Measurements from ENCODE around the gene PAPSS1.
"Not testable (repeated sequence)": the region's sequence is repeated elsewhere in the genome, so short reads cannot be mapped to it uniquely, and the experiment has no call there.

Gene PAPSS1

DNA sequence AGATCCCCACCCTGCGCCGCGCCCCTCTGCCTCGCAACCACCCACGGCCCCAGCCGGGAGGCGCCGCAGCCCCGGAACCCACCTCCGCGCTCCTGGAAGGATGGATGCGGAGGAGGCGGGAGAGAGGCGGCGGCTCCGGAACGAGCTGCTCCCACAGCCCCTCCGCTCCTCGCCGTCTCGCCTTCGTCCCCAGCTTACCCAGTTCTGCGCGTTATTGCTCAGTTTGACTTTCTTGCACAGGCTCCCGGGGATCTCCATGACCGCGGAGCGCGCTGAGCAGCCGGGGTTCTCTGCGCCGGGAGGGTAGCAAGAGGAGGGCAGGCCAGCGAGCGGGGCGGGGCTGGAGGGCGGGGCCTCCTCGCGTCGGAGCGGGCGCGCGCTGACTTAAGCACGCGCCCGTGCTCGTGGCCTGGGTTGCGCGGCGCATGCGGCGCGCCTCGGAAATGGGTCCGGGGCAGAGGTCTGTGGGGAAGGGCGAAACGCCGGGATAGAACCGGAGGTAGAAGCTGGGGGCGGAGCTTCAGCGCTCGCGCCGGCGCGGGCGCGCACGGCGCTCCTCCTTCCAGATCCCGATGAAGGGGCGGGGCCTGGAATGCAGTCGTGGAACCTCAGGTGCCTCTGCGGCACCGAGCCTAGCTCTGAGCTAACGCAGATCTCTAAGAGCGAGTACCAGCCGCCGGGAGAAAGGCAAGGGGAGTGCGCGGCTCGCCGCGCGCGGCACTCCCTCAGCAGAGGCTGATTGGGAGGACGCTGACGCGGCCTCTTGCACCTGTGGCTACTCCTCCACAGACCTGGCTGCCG is at the start of gene PAPSS1:
PAPSS1 (minus strand) TSS at position 313 of the 801 bp plus-strand sequence; CDS start at position 258, 55 bp downstream.
- DNase-seq (ENCODE audit: low read depth in 2 of 2): peak; percentile 91 to 95

DNA sequence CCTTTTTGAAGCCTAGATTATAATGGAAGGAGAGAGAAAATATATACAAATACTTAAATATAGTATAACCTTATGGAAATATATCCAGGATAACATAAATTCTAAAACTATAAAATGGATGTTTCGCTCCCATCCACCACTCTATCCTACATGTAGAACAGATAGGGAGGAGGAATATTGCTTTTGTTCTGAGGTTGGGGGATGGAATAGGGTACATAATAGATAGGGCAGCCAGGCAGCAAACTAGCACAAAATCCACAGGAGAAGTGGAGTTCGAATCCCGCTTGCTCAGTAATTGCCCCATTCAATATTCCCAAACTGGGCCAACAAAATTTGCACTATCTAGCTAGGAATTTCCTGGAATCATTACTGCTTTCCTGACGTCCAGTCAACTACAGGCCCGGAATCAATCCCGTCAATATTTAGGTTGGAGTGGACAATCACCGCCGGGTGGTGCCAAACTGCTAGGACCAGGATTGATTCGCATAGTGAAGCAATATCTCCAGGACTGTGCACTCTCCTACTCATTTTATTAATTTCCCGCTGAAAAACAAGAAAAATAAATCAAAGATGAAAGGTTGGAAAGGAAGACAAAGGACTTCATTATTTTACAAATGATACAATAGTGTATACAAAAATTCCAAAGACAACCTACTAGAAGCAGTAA is 40.4 kb upstream of the PAPSS1 start:
- no peak for DNase-seq (ENCODE audit: low read depth in 2 of 2)

DNA sequence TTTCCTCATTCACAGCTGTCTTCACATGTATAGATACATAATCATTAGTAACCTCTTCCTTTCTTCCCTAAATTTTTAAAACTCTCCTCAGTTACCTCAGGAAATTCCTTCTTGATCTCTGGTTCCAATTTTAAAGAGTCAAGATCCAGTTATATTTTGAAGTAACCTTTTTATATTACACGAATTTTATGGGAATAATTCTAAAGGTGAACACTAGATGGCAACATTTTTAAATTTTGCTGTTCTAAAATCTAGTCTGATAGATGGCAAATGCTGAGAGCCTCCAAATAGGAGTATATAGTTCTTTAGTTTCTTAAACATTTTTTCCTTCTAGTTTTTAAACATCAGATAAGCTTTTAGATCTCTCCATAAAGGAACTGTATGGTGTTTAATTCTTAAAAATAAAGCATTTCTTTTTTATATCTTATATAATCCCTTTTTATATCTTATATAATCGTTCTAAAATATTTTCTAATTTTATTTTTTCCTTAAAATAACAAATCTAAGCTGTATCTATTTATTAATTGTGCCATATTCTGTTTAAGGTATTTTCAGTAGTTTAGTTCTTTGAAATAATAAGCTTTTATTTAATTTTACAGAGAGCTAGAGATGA is 37.9 kb upstream of the PAPSS1 start:
- no peak for DNase-seq (ENCODE audit: low read depth in 2 of 2)

DNA sequence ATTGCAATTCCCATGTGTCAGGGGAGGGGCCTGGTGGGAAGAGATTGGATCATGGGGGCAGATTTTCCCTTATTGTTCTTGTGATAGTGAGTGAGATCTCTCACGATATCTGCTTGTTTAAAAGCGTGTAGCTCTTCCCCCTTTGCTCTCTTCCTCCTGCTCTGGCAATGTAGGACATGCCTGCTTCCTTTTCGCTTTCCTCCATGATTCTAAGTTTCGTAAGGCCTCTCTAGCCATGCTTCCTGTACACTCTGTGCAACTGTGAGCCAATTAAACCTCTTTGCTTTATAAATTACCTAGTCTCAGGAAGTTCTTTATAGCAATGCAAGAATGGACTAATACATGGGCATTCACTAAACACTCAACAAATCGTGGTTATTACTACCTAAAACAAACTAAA is 37.2 kb upstream of the PAPSS1 start:
- DNase-seq (ENCODE audit: low read depth in 2 of 2): no peak

DNA sequence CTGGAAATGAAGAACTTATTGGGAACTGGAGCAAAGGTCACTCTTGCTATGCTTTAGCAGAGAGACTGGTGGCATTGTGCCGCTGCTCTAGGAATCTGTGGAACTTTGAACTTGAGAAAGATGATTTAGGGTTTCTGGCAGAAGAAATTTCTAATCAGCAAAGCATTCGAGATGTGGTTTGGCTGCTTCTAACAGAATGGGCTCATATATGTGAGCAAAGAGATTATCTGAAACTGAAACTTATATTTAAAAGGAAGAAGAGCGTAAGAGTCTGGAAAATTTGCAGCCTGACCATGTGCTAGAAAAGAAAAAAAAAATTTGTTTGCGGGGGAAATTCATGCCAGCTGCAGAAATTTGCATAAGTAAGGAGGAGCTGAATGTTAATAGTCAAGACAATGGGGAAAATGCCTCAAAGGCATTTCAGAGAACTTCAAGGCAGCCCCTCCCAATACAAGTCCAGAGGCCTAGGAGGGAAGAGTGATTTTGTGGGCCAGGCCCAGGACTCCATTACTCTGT is 35.9 kb upstream of the PAPSS1 start:
- no peak for DNase-seq (ENCODE audit: low read depth in 2 of 2)

DNA sequence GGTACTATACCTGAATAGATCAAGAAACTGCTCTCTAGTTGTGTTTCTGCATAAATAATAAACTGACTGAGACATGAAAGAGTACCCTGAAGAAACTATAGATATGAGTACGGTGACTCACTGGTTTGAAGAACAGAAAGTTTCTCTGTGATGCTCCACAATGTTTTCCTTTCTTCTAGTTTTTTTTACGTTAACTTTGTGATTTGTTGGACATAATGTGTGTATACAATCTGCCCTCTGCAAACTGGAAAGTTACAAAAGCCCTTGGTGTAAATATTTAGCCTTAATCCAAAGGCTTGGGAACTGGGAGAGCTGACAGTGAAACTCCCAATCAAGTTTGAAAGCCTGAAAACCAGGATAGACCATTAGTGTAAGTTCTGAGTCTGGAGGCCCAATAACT is 31.6 kb upstream of the PAPSS1 start:
- DNase-seq (ENCODE audit: low read depth in 2 of 2): no peak

DNA sequence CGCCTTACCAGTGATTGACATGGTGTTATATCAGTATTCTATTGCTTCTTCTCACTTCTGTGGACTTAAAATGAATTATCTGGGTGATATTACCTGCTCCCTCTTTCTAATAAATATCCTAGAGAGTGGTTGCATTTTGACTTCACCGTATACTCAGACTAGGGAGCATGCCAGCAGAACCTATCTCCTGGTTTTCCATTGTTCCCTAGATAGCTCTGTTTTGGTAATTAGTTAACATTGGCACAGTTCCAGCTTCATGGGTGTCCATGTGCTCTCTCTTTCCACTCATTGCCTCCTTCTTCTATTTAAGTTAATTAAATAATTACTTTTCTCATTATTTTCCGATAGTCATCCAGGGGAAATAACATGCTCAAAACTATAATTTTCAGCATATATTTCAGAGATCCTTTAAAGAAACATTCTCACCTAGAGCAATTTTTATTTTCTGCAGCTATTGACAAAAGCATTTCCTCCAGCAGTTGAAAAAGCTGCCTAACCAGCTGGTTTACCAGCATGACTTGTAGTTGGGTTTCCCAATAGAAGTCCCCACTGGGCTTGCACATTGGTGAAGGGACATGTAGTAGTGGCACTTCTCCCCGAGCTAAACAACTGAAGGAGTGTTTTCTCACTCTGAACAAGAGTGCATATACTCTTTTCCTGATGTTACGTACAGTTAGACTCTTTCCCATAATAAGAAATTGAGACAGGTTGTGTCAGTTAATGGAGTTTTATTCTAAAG is 27.9 kb upstream of the PAPSS1 start:
- DNase-seq (ENCODE audit: low read depth in 2 of 2): no peak

DNA sequence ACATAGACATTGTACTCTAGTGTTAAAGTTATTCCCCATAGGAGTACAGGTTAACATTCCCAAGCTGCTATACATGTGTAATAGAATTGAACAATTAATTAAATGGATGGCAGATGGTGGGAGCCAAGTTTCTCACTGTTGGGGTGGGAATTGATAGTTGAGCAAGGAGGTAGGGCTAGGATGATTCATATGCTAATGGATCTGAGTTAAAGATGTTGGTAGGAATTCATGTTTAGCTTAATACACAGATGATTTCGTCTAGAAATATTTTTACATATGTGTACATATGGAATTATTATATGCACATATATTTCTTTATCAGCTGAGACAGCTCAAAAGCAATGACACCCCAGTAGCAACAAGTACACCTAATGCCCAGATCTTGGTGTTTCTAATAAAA is 26.1 kb upstream of the PAPSS1 start:
- no peak for DNase-seq (ENCODE audit: low read depth in 2 of 2)

DNA sequence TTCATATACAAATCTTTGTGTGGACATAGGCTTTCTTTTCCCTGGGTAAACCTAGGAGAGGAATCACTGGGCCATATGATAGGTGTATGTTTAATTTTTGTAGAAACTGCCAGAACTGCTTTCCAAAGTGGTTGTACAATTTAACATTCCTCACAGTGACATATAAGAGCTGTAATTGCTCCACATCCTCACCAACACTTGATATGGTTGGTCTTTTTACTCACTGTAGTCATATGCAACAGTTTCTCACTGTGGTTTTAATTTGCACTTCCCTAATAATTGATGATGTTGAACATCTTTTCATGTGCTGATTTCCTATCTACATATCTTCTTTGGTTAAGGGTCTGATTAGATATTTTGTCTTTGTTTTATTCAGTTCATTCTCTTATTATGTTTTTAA is 24.5 kb upstream of the PAPSS1 start:
- DNase-seq (ENCODE audit: low read depth in 2 of 2): no peak

DNA sequence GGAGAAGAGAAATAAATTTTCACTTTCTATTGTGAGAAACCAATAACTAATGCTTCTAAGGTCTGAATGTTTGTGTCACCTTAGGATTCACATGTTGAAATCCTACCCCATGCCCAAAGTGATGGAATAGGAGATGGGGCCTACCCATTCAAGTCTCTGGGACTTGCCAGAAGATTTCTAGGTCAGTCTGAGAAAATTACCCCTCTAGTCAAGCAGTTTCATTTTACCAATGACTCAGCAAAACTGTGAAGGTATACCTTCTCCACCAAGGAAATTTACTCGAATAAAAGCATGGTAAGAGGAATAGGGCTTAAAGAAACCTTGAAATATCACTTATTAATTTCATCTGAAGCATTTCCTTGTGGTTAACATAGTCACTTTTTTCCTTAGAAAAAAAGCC is 23.5 kb upstream of the PAPSS1 start:
- DNase-seq (ENCODE audit: low read depth in 2 of 2): no peak

DNA sequence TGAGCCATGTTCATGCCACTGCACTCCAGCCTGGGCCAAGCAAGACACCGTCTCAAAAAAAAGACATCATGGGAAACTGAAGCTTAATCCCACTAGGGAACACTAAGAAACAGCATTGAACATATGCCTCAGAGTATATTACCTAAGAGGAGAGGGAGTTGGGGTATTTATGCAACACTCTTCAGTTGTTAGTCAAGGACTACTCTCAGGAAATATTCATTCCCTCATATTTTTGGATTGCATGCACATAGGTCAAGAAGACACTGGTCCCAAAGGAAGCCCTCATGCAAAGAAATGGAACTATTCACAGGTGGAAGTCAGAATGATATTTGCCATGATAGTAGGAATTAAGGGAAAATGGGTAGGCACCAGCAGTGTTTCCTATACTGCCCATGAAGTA is 22.8 kb upstream of the PAPSS1 start:
- DNase-seq (ENCODE audit: low read depth in 2 of 2): no peak

DNA sequence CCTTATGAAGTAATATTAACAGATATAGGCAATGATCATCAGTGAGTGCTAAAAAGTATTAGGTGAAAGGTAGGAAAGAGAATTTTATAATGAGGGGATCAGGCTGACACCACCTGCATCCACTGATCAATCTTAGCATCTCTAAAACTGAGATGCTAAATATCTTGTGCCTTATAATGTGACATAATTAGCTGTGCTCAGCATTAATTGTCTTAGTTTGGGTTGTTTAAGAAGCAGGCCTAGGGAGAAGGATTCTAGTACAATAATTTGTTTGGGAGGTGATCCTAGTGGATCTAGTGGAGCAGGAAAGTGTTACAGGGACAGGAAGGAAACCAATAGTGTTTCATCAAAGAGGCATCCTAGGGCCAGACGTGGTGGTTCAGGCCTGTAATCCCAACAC is 22.2 kb upstream of the PAPSS1 start:
- DNase-seq (ENCODE audit: low read depth in 2 of 2): no peak

DNA sequence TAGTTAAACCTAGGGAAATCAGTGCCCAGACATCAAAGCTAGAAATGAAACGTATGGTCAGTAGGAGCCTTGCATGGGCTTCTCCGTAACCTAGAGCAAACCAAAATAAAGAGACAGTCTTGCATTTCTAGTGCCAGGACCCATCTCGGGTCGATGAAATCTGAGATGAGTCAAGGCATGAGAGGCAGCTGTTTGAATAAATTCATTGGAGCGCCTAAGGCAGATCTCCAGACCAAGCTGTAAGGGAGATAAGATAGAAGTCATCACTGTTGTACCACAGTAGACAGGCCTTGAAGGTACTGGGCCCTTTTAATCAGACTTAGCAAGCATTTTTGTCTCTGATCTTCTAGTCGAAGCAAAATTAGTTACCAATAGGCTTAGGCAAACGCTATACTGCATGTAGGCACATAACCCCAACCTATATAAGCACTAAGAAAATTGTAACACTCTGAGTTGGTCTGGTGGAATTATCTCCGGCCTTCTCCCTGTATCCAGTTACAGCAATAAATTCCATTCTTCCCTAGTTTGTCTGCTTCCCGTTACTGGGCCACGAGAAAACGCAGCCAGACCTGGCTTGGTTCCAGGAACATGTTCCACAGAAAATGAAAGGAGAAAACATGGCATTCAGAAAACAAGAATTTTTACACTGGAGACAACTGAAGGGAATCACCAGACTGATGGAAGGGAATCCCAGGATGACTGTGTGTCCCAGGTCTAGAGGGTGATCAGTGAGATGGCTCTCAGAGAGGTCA is 21.1 kb upstream of the PAPSS1 start:
- DNase-seq (ENCODE audit: low read depth in 2 of 2): no peak

DNA sequence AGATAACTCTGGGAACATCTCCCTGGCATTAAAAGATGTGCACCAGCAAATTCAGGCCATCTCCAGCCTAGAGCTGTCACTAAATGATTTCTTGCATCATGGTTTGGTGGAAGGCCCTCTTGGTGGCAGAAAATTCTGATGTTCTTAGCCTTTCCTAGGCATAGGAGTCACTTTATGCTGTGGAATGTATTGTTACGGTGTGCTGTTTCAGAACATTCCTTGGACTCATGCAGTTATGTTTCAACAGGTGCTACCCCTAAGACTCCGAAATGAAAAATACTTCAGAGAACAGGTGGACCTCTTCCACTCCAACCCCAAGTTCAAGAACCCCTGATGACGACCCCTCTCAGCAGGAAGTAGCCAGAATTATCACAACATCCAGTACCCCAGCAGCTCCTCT is 20.3 kb upstream of the PAPSS1 start:
- DNase-seq (ENCODE audit: low read depth in 2 of 2): no peak

DNA sequence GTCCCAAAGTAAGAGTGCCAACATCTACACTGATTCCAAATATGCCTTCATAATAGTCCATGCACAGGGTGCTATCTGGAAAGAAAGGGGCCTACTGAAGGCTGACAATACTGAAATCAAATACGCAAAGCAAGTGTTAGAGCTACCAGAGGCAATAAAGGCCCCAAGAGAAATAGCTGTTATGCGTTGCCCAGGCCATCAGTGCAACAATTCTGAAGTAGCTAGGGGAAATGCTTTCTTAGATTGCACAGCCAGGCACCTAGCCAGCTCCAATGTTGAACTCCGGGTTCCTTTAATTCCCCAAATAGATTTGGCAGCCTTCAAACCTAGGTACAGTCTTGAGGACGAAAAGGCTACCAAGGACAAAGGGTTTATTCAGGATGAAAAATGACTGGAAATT is 17.4 kb upstream of the PAPSS1 start:
- DNase-seq (ENCODE audit: low read depth in 2 of 2): no peak

DNA sequence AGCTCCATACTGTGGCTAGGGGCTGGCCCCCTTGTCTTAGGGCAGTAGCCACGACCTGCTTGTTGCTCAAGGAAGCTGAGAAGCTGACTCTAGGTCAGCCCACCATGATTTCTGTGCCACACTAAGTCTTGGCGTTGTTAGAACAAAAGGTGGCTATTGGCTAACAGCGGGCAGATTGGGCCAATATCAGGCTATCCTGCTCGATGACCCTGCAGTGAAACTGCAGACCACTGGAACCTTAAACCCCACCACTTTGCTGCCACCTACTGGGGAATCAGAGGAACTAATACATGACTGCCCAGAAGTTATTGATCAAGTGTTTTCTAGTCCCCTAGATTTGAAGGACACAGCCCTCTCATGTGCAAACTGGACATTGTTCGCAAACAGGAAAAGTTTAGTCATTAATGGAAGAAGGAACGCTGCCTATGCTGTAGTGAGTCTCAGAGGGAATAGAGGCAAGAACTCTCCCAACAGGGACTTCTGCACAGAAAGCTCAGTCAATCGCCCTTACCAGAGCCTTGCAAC is 17.0 kb upstream of the PAPSS1 start:
- DNase-seq (ENCODE audit: low read depth in 2 of 2): peak in 1 of 2 donors; percentile 18

DNA sequence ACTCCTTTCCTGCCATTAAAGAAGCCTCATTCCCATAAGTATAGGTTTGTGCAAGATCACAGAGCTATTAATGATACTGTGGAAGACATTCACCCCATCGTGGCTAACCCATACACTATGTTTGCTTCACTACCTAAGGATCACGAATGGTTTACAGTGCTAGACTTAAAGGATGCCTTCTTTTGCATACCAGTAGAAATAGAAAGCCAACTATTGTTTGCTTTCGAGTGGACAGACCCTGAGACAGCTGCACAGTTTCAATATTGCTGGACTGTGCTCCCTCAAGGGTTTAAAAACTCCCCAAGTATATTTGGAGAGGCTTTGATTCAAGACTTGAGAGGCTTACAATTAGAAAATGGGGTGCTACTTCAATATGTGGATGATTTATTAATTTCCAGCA is 16.0 kb upstream of the PAPSS1 start:
- no peak for DNase-seq (ENCODE audit: low read depth in 2 of 2)

DNA sequence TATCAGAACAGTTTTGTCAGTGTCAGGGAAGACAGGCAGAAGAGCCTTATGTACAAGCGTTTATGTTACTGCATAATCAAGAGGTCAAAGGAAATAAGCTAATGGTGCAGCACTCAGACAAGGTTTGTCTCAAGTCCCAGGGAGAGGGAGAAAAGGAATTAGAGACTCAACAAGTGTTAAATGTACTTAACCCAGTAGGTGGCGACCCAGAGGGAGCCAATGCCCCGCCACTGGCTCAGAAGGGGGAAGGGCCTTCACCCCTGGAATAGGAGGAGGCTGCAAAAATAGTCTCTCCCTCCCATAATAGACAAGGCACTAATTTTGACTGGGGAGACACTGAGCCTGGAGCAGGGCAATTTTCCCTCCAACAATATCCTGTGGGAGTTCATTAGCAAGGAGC is 14.1 kb upstream of the PAPSS1 start:
- no peak for DNase-seq (ENCODE audit: low read depth in 2 of 2)

DNA sequence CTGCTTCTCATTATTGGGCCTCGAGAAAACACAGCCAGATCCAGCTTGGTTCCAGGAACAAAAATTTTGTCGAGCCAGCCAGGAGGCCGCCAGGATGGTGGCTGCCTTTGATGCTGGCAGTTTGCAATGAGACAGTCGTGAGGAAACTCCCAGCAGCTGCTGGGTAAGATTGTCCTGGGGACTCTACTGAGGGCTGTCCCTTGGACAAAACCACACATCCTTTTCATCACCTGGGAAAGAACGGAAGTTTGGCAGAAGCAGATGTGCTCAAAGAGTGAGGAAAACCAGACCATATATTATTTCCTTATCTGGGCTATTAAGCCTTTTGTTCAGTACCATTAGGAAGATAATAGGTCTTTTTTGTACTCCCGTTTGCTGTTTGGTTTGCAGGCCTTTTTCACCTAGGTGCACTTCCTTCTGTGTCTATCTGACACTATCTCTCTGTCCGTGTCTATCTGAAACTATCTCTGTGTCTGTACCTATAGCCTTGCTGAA is 13.4 kb upstream of the PAPSS1 start:
- no peak for DNase-seq (ENCODE audit: low read depth in 2 of 2)

DNA sequence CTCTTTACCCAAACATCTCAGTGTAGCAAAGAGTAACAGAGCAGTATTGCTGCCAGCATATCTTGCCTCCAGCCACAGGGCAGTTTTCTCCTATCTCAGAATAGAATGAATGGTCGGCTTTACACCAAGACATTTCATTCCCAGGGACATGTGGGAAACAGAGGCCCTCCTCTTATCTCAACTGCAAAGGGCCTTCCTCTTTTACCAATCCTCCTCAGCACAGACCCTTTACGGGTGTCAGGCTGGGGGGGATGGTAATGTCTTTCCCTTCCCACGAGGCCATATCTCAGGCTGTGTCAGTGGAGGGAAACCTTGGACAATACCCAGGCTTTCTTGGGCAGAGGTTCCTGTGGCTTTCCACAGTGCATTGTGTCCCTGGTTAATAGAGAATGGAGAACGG is 9.0 kb upstream of the PAPSS1 start:
- not testable (repeated sequence) for DNase-seq (ENCODE audit: low read depth in 2 of 2)

All from activated CD4-positive, alpha-beta T cell treated with anti-CD3 and anti-CD28 coated beads for 24 hours (primary cell).